ENCODE measurements around the gene TMEM170B. TPM values are rescaled to one million over a fixed set of nuclear protein-coding genes. Genes with fewer than 3 reads are reported as not detected.

TMEM170B gene
- total RNA-seq, 1 experiment from 2014 or later, result 1.0 TPM

GRCh38 chr6:11493974-11494373 lies 43.6 kb upstream of the TMEM170B start:
- Histone ChIP-seq H3K36me3 (ENCODE audit: control insufficient read depth in 1 of 2, insufficient read depth in 2 of 2, low read length in 2 of 2) (no peaks in the 10 kb centered on the region), H3K4me3 (replicated peaks in 1 of 2; ENCODE audit: low read depth in 1 of 2, low read length in 2 of 2) (no peak overlapping the region), H3K9me3 (ENCODE audit: control insufficient read depth in 1 of 2, insufficient read depth in 1 of 2, low read depth in 1 of 2, low read length in 2 of 2) (no peaks in the 10 kb centered on the region), H4K20me1 (ENCODE audit: insufficient read depth) (no peaks in the 10 kb centered on the region), H2AFZ (ENCODE audit: low read depth, low read length, poor library complexity, severe bottlenecking) (no peak overlapping the region), H3K27ac (ENCODE audit: low read depth, low read length) (no peak overlapping the region), H3K9ac (ENCODE audit: low read length) (no peak overlapping the region), H3K9me2 (ENCODE audit: insufficient read depth) (no peaks in the 10 kb centered on the region), H3K27me3 (ENCODE audit: insufficient read depth, low read length) (no peaks in the 10 kb centered on the region), H3K4me1 (ENCODE audit: control insufficient read depth in 1 of 2, insufficient read depth in 2 of 2, low read length in 2 of 2) (no peaks in the 10 kb centered on the region), H3K79me2 (ENCODE audit: insufficient read depth, low read length) (no peaks in the 10 kb centered on the region), H3K4me2 (ENCODE audit: low read length) (no peak overlapping the region)
- no peak for DNase-seq (ENCODE audit: low read depth, low spot score)
- ChIA-PET RAD21 (ENCODE audit: low non-redundant PET in 1 of 2, low total read pairs in 2 of 2, uncharacterized antibody in 2 of 2, unreplicated experiment in 2 of 2) (no interaction called here), CTCF (no interaction called here), POLR2A (no interaction called here)
- intact Hi-C loops (cut with micrococcal nuclease), result loop anchor here (10.0 kb wide), 1 partner anchor 1019 kb away; no protein-coding TSS in a partner anchor
- ATAC-seq, result no peak
- TF ChIP-seq TCF7L2 (IDR thresholded peaks at IDR 0.05; ENCODE audit: borderline replicate concordance, extremely low read depth, insufficient read depth, insufficient read length) (no peak), EZH2phosphoT487 (IDR thresholded peaks at IDR 0.05; ENCODE audit: borderline replicate concordance) (no peak), ELF1 (IDR thresholded peaks at IDR 0.05; ENCODE audit: borderline replicate concordance, low read depth) (no peak), POLR2AphosphoS5 (IDR thresholded peaks at IDR 0.05; ENCODE audit: low read depth, low read length) (no peak), POLR2A (IDR thresholded peaks at IDR 0.05; ENCODE audit: borderline replicate concordance, extremely low read depth, insufficient read depth, insufficient read length) (no peak), MAX (IDR thresholded peaks at IDR 0.05) (no peak), SRF (IDR thresholded peaks at IDR 0.05; ENCODE audit: low read depth) (no peak)
- no TSS peak for BruUV-seq (replicated peaks)

- H4K20me1 ChIP-seq (ENCODE audit: insufficient read depth), result no peaks in the 10 kb centered on the region
- no peak overlapping the region for H3K4me2 ChIP-seq (ENCODE audit: low read length)
- H3K9ac ChIP-seq (ENCODE audit: low read length), result no peak overlapping the region
- CTCF ChIA-PET, result interaction anchor here (1.0 to 2.5 kb wide), 5 partner anchors 81 to 540 kb away, joined by 3 to 21 read pairs (median 11); partner anchors contain the start of gene SMIM13
- no peaks in the 10 kb centered on the region for H3K27me3 ChIP-seq (ENCODE audit: insufficient read depth, low read length)
- ATAC-seq (no peak), DNase-seq (ENCODE audit: low read depth, low spot score) (no peak)
- RAD21 ChIA-PET (ENCODE audit: low non-redundant PET in 1 of 2, low total read pairs in 2 of 2, uncharacterized antibody in 2 of 2, unreplicated experiment in 2 of 2), result no interaction called here
- H3K27ac ChIP-seq (ENCODE audit: low read depth, low read length), result no peak overlapping the region
- no peaks in the 10 kb centered on the region for H3K4me1 ChIP-seq (ENCODE audit: control insufficient read depth in 1 of 2, insufficient read depth in 2 of 2, low read length in 2 of 2)
- H3K9me3 ChIP-seq (ENCODE audit: control insufficient read depth in 1 of 2, insufficient read depth in 1 of 2, low read depth in 1 of 2, low read length in 2 of 2), result no peaks in the 10 kb centered on the region
- H3K4me3 ChIP-seq (replicated peaks in 1 of 2; ENCODE audit: low read depth in 1 of 2, low read length in 2 of 2), result no peak overlapping the region
- intact Hi-C loops (cut with micrococcal nuclease), result loop anchor here (5.0 to 10.0 kb wide), 4 partner anchors 82 to 1020 kb away; partner anchors contain the start of gene NEDD9
- no peaks in the 10 kb centered on the region for H3K79me2 ChIP-seq (ENCODE audit: insufficient read depth, low read length)
- H3K36me3 ChIP-seq (ENCODE audit: control insufficient read depth in 1 of 2, insufficient read depth in 2 of 2, low read length in 2 of 2), result no peaks in the 10 kb centered on the region
- no TSS peak for BruUV-seq (replicated peaks)
- H3K9me2 ChIP-seq (ENCODE audit: insufficient read depth), result no peaks in the 10 kb centered on the region
- POLR2A ChIA-PET, result no interaction called here
- H2AFZ ChIP-seq (ENCODE audit: low read depth, low read length, poor library complexity, severe bottlenecking), result no peak overlapping the region
- TF ChIP-seq SP1 (IDR thresholded peaks at IDR 0.05; ENCODE audit: low read depth) (no peak), REST (IDR thresholded peaks at IDR 0.05; ENCODE audit: low read depth) (no peak), EZH2phosphoT487 (IDR thresholded peaks at IDR 0.05; ENCODE audit: borderline replicate concordance) (no peak), SRF (IDR thresholded peaks at IDR 0.05; ENCODE audit: low read depth) (no peak), POLR2A (IDR thresholded peaks at IDR 0.05; ENCODE audit: borderline replicate concordance, extremely low read depth, insufficient read depth, insufficient read length) (no peak), ZBTB33 (IDR thresholded peaks at IDR 0.05; ENCODE audit: extremely low read depth, insufficient replicate concordance, low read length) (no peak), ELF1 (IDR thresholded peaks at IDR 0.05; ENCODE audit: borderline replicate concordance, low read depth) (no peak), SIN3A (IDR thresholded peaks at IDR 0.05; ENCODE audit: low read depth) (no peak), RAD21 (IDR thresholded peaks at IDR 0.05; ENCODE audit: low read depth) (no peak), CEBPB (IDR thresholded peaks at IDR 0.05; ENCODE audit: low read depth) (no peak), TCF7L2 (IDR thresholded peaks at IDR 0.05; ENCODE audit: borderline replicate concordance, extremely low read depth, insufficient read depth, insufficient read length) (no peak)
Observed at GRCh38 chr6:11494786-11495564, 42.6 kb upstream of the TMEM170B start.

Data from HCT116 (cell line).